Measurements from ENCODE around the gene KANSL1.
"Not testable (repeated sequence)": the region's sequence is repeated elsewhere in the genome, so short reads cannot be mapped to it uniquely, and the experiment has no call there.

Gene KANSL1

DNA sequence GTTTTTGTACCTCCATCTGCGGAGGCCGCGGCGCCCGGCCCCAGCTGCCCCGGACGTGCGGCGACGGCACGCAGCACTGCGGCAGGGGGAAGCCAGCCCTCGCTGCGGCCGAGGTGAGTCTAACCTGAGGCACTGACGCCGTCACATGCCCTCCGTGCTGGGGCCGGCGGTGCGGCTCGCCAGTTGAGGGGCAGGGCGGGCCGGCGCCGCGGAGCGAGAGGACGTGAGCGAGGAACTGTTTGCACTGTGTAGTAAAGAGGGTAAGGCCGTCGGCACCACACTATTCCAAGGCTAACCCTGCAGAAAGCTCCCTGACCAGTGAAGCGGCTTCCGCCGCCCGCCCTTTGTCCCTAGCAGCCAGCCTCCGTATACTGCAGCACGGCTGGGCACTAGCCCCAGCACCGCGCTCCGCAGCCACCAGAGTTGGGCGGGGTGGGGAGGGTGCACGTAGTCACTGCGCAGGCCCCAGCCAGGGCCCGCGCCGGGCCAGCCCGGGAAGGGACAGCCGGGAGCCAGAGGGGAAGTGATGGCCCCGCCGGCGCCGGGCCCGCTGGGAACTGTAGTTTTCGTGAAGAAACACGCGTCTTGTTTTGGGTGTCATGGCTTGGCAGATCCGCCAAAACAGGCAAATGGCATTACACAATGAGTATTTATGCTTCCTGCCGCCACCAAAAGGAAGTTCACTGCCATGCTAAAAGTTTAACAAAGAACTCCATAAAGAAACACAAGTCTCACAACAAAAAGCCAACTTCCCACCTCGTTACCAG lies 580 bp upstream of the KANSL1 start:
- peak; percentile 97 for DNase-seq (ENCODE audit: low spot score)

GRCh38 chr17:46192439-46193150 lies 634 bp downstream of the KANSL1 start:
- peak; percentile 84 for DNase-seq (ENCODE audit: low spot score)

GRCh38 chr17:46192189-46192438 lies 1.1 kb downstream of the KANSL1 start:
- no peak for DNase-seq (ENCODE audit: low spot score)

DNA sequence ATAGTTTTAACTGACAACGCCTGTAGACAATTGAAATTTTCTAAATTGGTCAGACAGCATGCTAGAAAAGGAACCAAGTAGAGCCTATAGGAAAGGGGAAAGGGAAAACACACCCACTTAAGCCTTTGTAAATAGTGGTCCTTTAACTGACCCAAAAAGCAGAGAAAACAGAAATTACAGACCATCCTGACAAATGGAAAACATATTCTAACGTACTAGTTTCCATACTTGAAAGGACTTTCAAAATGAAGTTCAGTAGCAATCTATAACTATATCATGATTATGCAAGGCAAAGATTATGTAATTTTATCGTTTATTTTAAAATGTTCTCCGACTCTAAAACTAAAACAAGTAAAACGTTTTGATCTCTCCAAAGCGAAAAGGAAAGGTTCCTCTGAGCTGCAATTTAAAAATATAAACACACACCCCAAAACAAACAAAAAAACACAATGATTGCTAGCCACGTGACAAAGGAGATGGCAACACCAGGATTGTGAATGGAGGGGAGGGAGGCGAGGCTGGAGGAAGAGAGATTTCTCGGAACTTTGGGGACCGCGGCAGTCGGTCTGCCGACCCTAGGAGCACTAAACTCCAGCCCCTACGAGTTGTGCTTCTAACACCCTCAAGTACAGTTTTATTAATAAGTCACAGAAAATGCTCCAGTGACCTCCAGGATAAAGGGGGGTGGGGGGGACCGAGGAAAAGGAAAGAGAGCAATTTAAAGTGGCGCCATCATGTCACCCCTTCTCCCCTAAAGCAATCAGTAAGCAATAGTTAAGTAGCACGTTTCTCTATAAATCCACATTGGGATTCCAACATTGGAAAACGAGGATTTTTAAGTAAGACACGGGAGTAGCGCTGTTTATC lies 1.7 kb downstream of the KANSL1 start:
- peak; percentile 62 for DNase-seq (ENCODE audit: low spot score)

DNA sequence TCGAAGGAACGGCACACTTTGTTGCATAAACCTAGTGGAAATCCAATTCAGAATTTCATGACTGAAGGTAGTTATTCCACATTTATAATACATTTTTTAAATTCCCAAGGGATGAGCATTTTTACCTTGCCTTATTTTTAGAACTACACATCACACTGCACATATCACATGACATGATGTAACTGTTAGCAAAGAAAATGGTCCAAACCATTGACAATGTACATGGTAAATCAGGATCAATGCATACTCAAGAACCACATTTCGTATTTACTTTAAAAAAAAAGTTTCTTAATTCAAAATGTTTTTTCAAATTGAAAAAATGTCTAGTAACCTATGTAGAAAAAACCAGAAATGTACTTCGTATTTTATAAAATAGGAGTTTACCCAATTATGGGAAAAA lies 2.5 kb downstream of the KANSL1 start:
- DNase-seq (ENCODE audit: low spot score): no peak

DNA sequence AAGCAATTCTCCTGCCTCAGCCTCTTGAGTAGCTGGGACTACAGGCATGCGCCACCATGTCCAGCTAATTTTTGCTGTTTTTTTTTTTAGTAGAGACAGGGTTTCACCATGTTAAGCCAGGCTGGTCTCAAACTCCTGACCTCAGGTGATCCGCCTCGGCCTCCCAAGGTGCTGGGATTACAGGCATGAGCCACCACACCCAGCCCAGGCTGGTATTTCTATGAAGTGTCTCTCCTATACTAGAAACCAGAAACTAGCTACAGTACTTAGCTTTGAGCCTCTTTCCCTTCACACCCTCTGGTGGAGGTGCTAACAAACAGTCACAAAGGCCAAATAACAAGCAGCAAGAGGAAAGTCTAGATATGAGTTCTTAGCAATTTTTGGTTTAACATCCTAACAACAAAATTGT lies 6.4 kb downstream of the KANSL1 start:
- not testable (repeated sequence) for DNase-seq (ENCODE audit: low spot score)

DNA sequence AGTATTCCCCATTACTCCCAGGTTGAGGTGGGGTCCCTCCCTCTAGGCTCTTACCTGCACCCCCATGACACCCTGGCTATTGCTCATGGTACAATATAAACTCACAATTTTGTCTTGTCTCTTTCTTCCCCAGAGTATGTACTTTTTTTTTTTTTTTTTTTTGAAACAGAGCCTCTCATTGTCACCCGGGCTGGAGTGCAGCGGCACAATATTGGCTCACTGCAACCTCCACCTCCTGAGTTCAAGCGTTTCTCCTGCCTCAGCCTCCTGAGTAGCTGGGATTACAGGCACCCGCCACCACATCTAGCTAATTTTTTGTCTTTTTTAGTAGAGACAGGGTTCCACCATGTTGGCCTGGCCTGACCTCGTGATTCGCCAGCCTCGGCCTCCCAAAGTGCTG lies 8.5 kb downstream of the KANSL1 start:
- no peak for DNase-seq (ENCODE audit: low spot score)

DNA sequence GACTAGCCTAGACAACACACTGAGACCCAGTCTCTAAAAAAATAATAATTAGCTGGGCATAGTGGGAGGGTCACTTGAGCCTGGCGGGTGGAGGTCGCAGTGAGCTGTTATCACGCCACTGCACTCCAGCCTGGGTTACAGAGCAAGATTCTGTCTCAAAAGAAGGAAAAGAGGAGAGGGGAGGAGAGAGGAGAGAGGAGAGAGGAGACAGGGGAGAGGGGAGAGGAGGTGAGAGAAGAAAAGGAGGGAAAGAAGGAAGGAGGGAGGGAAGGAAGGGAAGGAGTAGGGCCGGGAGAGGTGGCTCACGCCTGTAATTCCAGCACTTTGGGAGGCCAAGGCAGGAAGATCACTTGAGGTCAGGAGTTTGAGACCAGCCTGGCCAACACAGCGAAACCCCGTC lies 9.8 kb downstream of the KANSL1 start:
- DNase-seq (ENCODE audit: low spot score): not testable (repeated sequence)

DNA sequence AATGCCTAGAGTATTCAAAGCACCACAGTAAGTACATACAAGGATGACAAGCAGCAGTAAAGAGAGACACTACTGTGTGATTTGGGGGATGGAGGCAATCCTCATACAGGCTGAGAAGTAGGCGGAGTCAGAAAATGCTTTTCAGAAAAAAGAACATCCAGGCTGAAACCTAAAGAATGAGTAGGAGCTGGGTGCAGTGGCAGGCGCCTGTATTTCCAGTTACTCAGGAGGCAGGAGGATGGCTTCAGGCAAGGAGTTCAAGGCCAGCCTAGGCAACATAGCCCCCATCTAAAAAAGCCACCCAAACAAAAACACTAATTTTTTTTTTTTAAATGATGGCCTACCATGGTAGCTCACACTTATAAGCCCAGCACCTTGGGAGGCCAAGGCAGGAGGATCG lies 10.3 kb downstream of the KANSL1 start:
- no peak for DNase-seq (ENCODE audit: low spot score)

DNA sequence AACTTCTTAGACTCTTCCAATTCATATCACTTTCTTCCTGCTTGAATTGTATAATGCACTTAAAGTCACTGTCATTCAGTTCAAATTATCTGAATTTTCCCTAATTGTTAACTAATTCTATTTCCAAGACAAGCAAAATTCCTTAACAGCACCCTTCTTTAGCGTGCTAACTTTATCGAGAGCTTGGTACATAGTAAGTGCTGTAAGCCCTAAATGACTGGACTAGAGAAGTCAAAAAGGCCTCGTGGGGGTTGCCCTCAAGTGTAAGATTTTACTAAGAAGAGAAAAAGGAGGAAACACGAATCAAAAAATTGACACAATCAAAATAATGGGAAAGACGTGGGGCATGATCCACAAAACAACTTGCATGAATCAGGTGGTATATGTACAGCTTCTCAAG lies 11.3 kb downstream of the KANSL1 start:
- DNase-seq (ENCODE audit: low spot score): no peak

GRCh38 chr17:46181316-46181715 lies 11.9 kb downstream of the KANSL1 start:
- DNase-seq (ENCODE audit: low spot score): not testable (repeated sequence)

DNA sequence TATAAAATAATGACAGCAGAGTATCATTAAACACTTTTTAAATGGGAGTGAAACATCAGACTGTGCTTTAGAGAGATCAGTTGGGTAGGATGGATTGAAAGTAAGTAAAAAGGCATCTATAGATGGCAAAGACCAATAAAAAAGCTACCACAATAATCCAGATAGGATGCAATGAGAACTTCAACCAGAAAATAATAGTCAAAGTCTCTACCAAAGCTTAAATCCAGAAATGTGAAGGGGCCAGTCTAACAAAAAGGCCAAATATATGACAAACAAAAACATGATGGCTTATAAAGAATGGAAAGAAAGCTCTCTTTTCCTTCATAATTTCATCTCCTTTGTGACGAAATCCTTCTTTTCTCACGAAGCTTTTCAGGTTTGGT lies 12.3 kb downstream of the KANSL1 start:
- no peak for DNase-seq (ENCODE audit: low spot score)

DNA sequence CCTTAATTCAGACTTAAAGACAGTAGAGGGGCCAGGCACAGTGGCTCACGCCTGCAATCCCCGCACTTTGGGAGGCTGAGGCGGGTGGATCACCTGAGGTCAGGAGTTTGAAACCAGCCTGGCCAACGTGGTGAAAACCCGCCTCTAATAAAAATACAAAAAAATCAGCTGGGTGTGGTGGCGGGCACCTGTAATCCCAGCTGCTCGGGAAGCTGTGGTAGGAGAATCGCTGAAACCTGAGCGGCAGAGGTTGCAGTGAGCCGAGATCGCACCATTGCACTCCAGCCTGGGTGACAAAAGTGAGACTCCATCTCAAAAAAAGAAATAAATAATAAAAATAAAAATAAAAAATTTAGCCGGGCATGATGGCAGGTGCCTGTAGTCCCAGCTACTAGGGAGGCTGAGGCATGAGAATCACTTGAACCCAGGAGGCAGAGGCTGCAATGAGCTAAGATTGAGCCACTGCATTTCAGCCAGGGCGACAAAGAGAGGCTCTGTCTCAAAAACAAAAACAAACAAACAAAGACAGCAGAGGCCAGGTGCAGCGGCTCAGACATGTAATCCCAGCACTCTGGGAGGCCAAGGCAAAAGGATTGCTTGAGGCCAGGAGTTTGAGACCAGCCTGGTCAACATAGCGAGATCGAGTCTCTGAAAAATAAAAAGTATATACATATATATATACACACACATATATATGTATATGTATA lies 12.9 kb downstream of the KANSL1 start:
- DNase-seq (ENCODE audit: low spot score): not testable (repeated sequence)

GRCh38 chr17:46179375-46179999 lies 13.7 kb downstream of the KANSL1 start:
- no peak for DNase-seq (ENCODE audit: low spot score)

DNA sequence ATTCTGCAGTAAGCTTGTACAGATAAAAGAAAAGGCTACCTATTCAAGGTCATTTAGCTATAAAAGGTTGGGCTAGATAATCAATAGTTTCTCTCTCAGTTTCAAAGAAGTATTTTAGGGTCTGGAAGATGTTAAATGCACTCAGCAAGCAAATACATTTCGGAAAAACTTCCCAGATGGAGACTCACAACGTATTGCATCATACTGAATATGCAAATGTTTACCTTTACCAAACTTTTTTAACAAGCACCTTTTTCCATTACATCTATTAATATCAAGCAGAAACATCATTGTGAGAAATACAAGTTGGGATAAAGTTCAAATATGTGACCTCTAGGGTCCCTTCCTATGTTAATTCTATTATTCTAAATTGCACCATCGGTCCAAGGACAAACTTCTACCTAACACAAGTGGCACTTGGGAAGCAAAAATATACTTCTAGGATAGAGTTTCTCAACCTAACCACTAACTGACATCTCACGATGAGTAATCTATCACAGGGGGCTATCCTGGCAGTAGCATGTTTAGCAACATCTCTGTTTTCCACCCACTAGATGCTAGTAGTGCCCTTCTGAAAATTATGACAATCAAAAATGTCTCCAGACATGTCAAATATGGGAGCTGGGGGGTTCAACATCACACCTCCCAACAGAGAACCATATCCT lies 14.5 kb downstream of the KANSL1 start:
- DNase-seq (ENCODE audit: low spot score): no peak

DNA sequence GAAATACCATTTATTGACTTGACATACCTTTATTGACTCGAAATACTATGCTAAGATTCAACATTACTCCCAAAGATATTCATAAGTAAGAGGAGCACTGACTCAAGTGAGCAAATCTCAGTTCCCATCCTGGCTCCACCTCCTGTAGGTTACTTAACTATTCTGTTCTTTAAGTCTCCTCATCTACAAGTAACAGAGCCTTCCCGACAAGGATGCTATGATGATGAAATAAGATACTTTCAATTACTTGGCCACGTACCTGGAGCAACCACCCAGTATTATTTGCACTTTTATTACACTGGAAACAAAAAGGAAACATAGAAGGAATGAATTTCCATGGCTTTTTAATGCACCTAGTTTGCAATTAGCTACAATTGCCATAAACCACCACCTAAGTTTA lies 16.3 kb downstream of the KANSL1 start:
- no peak for DNase-seq (ENCODE audit: low spot score)

GRCh38 chr17:46175891-46176290 lies 17.3 kb downstream of the KANSL1 start:
- DNase-seq (ENCODE audit: low spot score): no peak

GRCh38 chr17:46173153-46173552 lies 20.1 kb downstream of the KANSL1 start:
- no peak for DNase-seq (ENCODE audit: low spot score)

DNA sequence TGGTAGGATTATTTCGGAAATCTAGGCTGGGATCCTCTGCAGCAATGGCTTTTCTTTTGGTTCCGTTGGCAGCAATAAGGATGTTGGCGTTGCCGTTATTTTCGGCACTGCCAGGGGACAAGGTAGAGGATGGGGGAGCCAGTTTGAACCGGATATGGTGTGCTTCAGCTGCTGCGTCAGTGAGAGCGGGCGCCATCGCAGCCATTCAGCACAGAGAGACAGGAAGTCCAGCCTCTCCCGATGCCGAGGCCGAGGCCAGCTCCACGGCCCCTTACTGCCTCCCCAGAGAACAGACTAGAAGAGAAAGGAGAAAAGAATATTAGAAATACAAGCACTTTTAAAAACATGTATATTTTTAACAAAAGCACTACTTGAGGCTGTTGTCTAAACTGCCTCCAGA lies 21.3 kb downstream of the KANSL1 start:
- no peak for DNase-seq (ENCODE audit: low spot score)

DNA sequence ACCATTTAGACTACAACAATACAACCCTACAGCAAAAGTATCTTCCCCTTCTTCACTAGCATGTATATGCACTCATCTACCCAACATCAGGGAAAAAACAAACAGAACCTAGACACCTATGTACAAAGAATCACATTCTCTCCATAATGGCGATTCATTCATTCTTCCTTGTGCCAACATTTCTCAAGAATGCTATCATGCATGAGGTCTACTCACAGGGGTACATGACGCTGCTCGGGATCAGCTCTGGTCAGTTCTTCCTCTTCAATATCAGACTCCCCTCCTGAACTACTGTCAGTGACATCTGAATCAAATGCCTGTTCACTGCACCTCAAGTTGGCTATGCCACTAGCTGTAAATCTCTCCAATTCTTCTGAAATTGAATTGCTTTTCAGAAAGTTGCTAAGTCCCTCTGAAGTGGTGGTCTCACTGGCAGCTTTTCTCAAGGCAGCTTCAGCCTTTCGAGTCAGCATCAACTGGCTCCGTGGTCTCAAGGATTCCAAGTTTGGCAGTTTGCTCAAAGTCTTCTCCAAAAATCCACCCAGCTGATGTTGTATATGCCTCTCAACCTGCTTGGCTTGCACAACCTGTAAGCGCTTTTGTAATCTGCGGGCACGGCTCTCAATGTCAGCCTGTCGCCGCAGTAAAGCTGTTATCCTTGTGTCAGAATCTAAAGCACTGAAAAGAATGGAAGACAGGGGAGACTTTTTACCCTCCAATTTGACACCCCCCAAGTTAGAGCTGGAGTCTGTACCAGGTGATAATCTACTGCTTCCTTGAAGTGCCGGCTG lies 22.4 kb downstream of the KANSL1 start:
- DNase-seq (ENCODE audit: low spot score): no peak
